Lung microvascular endothelial cell (primary cell): ENCODE data around the gene C2CD4A. TPM values are rescaled to one million over a fixed set of nuclear protein-coding genes. Genes with fewer than 3 reads are reported as not detected.

Source experiments
- DNase-seq, 2 donors: peaks; one replicate each; pipeline versions ENCODE4 v3.0.0 to v3.0.0-alpha.2; 2010; ENCODE audit warnings: low read depth in 2 of 2
- total RNA-seq: library from RNA; depleted of rRNA; stranded (reverse); fragments of >200 nt; gene quantifications from 2 replicates; pipeline ENCODE4 v1.2.1, GENCODE V29; 2014

Gene C2CD4A
- total RNA-seq, 1 donor from 2014 or later = 0.60 TPM

- DNase-seq = peak; percentile 68 to 74
Observed at GRCh38 chr15:62059816-62060112, 7.0 kb upstream of the C2CD4A start.

- peak; percentile 92 to 97 for DNase-seq
Observed at GRCh38 chr15:62060113-62060895, 6.5 kb upstream of the C2CD4A start, which contains the start of gene VPS13C. TSS of gene VPS13C (minus strand) at chr15:62060447. CDS start at chr15:62060374, 73 bp downstream.

GRCh38 chr15:62060896-62061280, 5.9 kb upstream of the C2CD4A start:
- DNase-seq = no peak

- peak; percentile 42 to 74 for DNase-seq
Observed at GRCh38 chr15:62063825-62064635, 2.7 kb upstream of the C2CD4A start.

GRCh38 chr15:62067448-62068044, 769 bp downstream of the C2CD4A start:
- peak; percentile 21 to 53 for DNase-seq

GRCh38 chr15:62068071-62068809, 1.5 kb downstream of the C2CD4A start:
- DNase-seq = peak; percentile 60 to 70

- DNase-seq = peak in 1 of 2 donors; percentile 47
Observed at GRCh38 chr15:62068810-62069167, 2.0 kb downstream of the C2CD4A start.

GRCh38 chr15:62069551-62069950, 2.8 kb downstream of the C2CD4A start:
- no peak for DNase-seq

- peak; percentile 63 to 72 for DNase-seq
Observed at GRCh38 chr15:62071711-62072308, 5.0 kb downstream of the C2CD4A start.

- no peak for DNase-seq
Observed at GRCh38 chr15:62075595-62076277, 9.0 kb downstream of the C2CD4A start.

GRCh38 chr15:62079594-62079993, 12.8 kb downstream of the C2CD4A start:
- no peak for DNase-seq

- DNase-seq = no peak
Observed at GRCh38 chr15:62083194-62084154, 16.7 kb downstream of the C2CD4A start.

- peak; percentile 30 to 36 for DNase-seq
Observed at GRCh38 chr15:62085740-62086139, 19.0 kb downstream of the C2CD4A start.

- peak; percentile 77 to 95 for DNase-seq
Observed at GRCh38 chr15:62087671-62088352, 21.0 kb downstream of the C2CD4A start.

- peak in 1 of 2 donors; percentile 66 for DNase-seq
Observed at GRCh38 chr15:62088353-62088693, 21.5 kb downstream of the C2CD4A start.

- DNase-seq = peak in 1 of 2 donors; percentile 55
Observed at GRCh38 chr15:62089616-62090015, 22.8 kb downstream of the C2CD4A start.

- no peak for DNase-seq
Observed at GRCh38 chr15:62090988-62091387, 24.2 kb downstream of the C2CD4A start.

- no peak for DNase-seq
Observed at GRCh38 chr15:62093809-62094208, 27.0 kb downstream of the C2CD4A start.

- no peak for DNase-seq
Observed at GRCh38 chr15:62094388-62094787, 27.6 kb downstream of the C2CD4A start.
